ENCODE results near the gene AAR2. TPM values are rescaled to one million over a fixed set of nuclear protein-coding genes. Genes with fewer than 3 reads are reported as not detected.

AAR2 gene
- total RNA-seq, 2 donors from 2014 or later, result 16.3 to 19.4 TPM

DNA sequence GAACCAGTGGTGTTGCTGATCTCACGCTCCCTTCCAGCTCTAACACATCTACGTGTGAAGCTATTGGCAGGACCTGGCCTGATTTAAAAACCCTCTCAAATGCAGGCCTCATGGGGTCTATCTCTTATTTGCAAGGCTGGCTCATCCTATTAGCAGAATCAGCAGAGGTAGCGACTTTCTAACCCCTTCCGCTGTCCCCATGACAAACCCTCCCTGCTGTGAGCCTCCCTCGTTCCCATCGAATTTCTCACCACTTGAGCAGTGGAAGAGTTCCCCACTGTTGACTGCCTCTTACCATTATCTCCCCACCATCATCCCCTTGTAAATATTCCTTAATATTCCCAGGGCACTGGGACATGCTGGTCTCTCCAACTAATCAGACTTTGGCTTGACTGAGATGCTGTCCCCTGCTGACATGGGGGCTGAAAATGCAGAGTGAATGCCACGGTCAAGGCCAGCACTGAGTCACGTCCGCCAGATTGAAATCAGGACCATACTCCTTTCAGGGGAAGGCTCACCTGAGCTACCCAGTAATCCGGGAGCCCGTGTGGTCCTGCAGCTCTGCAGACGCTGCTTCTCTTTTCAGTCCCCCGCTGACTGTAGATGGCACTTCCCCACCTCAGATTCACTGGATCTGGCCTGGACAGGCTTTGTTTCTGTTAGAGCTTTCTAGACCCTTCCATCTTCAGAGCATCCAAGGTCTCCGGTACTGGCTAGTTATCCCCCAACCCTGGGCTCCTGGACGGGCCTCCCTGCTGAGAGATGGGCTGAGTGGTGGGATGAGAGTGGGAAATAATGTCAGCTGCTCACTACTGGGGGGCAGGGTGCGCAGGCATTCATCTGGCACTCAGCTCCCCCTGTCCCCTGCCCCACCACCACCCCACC is 23.1 kb downstream of the AAR2 start:
- Histone ChIP-seq H3K9me3 (no peaks in the 10 kb centered on the region), H3K4me3 (no peak overlapping the region), H3K27me3 (no peaks in the 10 kb centered on the region), H3K36me3 (replicated peaks in 1 of 2; ENCODE audit: insufficient read depth in 1 of 2, low read depth in 2 of 2) (peaks cover 0 to 9% of the 10 kb centered on the region in 2 donors), H3K4me1 (no peaks in the 10 kb centered on the region), H3K27ac (no peak overlapping the region)
- TF ChIP-seq POLR2A (IDR thresholded peaks at IDR 0.05), result no peak
- TF ChIP-seq, protein P1, sequence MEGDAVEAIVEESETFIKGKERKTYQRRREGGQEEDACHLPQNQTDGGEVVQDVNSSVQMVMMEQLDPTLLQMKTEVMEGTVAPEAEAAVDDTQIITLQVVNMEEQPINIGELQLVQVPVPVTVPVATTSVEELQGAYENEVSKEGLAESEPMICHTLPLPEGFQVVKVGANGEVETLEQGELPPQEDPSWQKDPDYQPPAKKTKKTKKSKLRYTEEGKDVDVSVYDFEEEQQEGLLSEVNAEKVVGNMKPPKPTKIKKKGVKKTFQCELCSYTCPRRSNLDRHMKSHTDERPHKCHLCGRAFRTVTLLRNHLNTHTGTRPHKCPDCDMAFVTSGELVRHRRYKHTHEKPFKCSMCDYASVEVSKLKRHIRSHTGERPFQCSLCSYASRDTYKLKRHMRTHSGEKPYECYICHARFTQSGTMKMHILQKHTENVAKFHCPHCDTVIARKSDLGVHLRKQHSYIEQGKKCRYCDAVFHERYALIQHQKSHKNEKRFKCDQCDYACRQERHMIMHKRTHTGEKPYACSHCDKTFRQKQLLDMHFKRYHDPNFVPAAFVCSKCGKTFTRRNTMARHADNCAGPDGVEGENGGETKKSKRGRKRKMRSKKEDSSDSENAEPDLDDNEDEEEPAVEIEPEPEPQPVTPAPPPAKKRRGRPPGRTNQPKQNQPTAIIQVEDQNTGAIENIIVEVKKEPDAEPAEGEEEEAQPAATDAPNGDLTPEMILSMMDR (IDR thresholded peaks at IDR 0.05), result no peak
- no peak for ATAC-seq
- WGBS, 2 donors, result 61 to 69% methylated on average over 13 to 16 of the region's 16 CpGs
- DNase-seq, result no peak
- intact Hi-C loops (cut with DNase I), result no loop called here

- H3K27me3 ChIP-seq, result no peaks in the 10 kb centered on the region
- no peak for TF ChIP-seq POLR2A (IDR thresholded peaks at IDR 0.05)
- TF ChIP-seq, protein P1 (IDR thresholded peaks at IDR 0.05), result no peak
- DNase-seq, result no peak
- intact Hi-C loops (cut with DNase I), result no loop called here
- no peak overlapping the region for H3K27ac ChIP-seq
- 60 to 61% methylated on average over 7 of the region's 7 CpGs for WGBS, 2 donors
- peaks cover 0 to 9% of the 10 kb centered on the region in 2 donors for H3K36me3 ChIP-seq (replicated peaks in 1 of 2; ENCODE audit: insufficient read depth in 1 of 2, low read depth in 2 of 2)
- H3K4me1 ChIP-seq, result no peaks in the 10 kb centered on the region
- H3K9me3 ChIP-seq, result no peaks in the 10 kb centered on the region
- no peak overlapping the region for H3K4me3 ChIP-seq
- no peak for ATAC-seq
Measured at GRCh38 chr20:36260316-36260715, 24.0 kb downstream of the AAR2 start.

- H3K9me3 ChIP-seq, result no peaks in the 10 kb centered on the region
- no peak for ATAC-seq
- 72 to 78% methylated on average over 12 of the region's 12 CpGs for WGBS, 2 donors
- DNase-seq, result no peak
- H3K27me3 ChIP-seq, result no peaks in the 10 kb centered on the region
- H3K4me1 ChIP-seq, result no peaks in the 10 kb centered on the region
- intact Hi-C loops (cut with DNase I), result no loop called here
- H3K4me3 ChIP-seq, result no peak overlapping the region
- TF ChIP-seq, protein P1 (IDR thresholded peaks at IDR 0.05), result no peak
- no peak for TF ChIP-seq POLR2A (IDR thresholded peaks at IDR 0.05)
- no peak overlapping the region for H3K27ac ChIP-seq
- H3K36me3 ChIP-seq (replicated peaks in 1 of 2; ENCODE audit: insufficient read depth in 1 of 2, low read depth in 2 of 2), result peaks cover 0 to 6% of the 10 kb centered on the region in 2 donors
Measured at GRCh38 chr20:36261389-36262105, 25.3 kb downstream of the AAR2 start.

GRCh38 chr20:36262440-36262839 is 26.2 kb downstream of the AAR2 start:
- TF ChIP-seq, protein P1 (IDR thresholded peaks at IDR 0.05), result no peak
- no peak for TF ChIP-seq POLR2A (IDR thresholded peaks at IDR 0.05)
- 80 to 91% methylated on average over 11 to 12 of the region's 12 CpGs for WGBS, 2 donors
- no peak overlapping the region for H3K4me3 ChIP-seq
- H3K27ac ChIP-seq, result no peak overlapping the region
- intact Hi-C loops (cut with DNase I), result no loop called here
- no peaks in the 10 kb centered on the region for H3K36me3 ChIP-seq (replicated peaks in 1 of 2; ENCODE audit: insufficient read depth in 1 of 2, low read depth in 2 of 2)
- no peak for DNase-seq
- H3K27me3 ChIP-seq, result no peaks in the 10 kb centered on the region
- no peak for ATAC-seq
- no peaks in the 10 kb centered on the region for H3K9me3 ChIP-seq
- H3K4me1 ChIP-seq, result no peaks in the 10 kb centered on the region

All from body of pancreas (tissue), 4 donors.